Nephron (organoid): Measurements from ENCODE around the gene CNPY4.

Source experiments
- H3K27ac Mint-ChIP-seq, 3 experiments: 2 replicates each; pipeline ENCODE4 v1.8.0; 2020; ENCODE audit warnings: mixed read lengths in 3 of 3, mild to moderate bottlenecking in 2 of 3, moderate library complexity in 1 of 3
- H3K27me3 Mint-ChIP-seq: 2 replicates; pipeline ENCODE4 v1.8.0; 2021; ENCODE audit warnings: low read depth, mild to moderate bottlenecking, moderate library complexity, mixed read lengths
- H3K36me3 Mint-ChIP-seq: 2 replicates; pipeline ENCODE4 v1.8.0; 2020; ENCODE audit warnings: low read depth, mixed read lengths
- H3K4me1 Mint-ChIP-seq: 2 replicates; pipeline ENCODE4 v1.8.0; 2020; ENCODE audit warnings: mixed read lengths
- H3K4me3 Mint-ChIP-seq, 3 experiments: 2 replicates each; pipeline ENCODE4 v1.8.0; 2020; ENCODE audit warnings: mild to moderate bottlenecking in 3 of 3, mixed read lengths in 3 of 3, moderate library complexity in 2 of 3
- H3K9me3 Mint-ChIP-seq: 2 replicates; pipeline ENCODE4 v1.8.0; 2020; ENCODE audit warnings: mixed read lengths
- CTCF ChIP-seq, 3 experiments: fragments of 200-600 bp; sonication (generic); IDR thresholded peaks; one replicate each; pipeline ENCODE4 v1.5.0; 2021; ENCODE audit warnings: antibody characterized with exemption in 3 of 3; ENCODE audit not compliant: unreplicated experiment in 3 of 3

Gene CNPY4

DNA sequence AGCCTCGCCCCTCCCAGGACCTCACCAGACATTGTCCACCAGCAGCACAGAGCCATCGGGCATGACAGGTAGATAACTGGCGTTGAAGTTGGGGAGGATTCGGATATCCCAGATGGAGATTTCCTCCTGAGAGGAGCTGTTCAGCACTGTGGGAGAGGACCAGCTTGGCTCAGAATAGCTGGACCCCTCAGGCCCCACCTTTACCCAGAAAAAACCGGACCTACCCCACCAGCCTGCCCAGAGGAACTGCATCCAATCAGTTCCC is 37.6 kb downstream of the CNPY4 start:
- H3K9me3 Mint-ChIP-seq, result no peaks in the 10 kb centered on the region
- H3K27me3 Mint-ChIP-seq, result no peaks in the 10 kb centered on the region
- peak overlapping the region; percentile 5 to 81 (median 17) for H3K27ac Mint-ChIP-seq
- H3K4me3 Mint-ChIP-seq, result peak overlapping the region; percentile 81 to 89 (median 89)
- peaks cover 15% of the 10 kb centered on the region for H3K4me1 Mint-ChIP-seq
- TF ChIP-seq CTCF (IDR thresholded peaks at IDR 0.05; ENCODE audit: unreplicated experiment in 3 of 3), result no peak
- H3K36me3 Mint-ChIP-seq, result peaks cover 20% of the 10 kb centered on the region

DNA sequence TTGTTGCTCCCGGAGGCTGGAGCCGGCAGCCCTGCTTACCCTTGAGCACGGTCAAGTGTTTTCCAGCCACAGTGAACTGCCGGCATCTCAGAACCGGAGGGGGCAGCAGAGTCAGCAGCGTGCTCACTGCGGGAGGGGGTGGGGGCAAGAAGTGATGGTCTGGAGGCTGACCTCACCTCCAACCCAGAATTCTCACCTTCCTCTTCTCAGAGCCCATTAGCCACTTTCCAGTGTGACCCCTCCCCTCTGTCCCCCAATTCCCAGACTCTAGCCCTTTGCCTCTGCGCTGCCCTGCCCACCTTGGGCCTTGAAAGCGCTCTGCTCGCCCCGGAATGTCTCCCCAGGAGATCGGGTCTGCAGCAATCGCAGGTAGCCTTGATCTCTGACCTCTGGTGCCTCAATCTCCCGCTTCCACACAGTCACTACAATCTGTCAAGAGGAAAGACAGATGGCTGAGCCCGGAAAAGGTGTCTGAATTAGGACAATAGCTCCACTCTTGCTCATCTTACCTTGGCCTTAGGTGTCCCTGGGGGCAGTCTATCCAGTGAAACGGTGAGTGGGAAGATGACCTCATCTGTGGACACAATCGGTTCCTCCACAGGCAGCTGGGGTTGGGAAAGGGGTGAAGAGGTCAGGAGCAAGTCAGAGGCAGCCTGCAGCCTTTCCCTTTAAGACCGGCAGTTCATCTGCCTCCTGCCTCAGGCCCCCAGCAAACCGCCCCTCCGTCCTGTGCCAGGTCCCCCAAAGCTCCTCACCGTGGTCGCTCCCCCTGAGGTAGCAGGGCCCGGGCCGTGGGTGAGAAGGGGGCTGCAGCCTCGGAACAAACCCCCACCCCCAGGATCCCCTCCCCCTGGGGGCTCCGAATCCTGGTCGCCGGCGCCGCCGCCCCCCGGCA is 38.1 kb downstream of the CNPY4 start:
- Mint-ChIP-seq H3K4me1 (peaks cover 15% of the 10 kb centered on the region), H3K4me3 (peak overlapping the region; percentile 81 to 89 (median 89)), H3K9me3 (no peaks in the 10 kb centered on the region), H3K27me3 (no peaks in the 10 kb centered on the region), H3K36me3 (peaks cover 14% of the 10 kb centered on the region), H3K27ac (peak overlapping the region; percentile 17 to 81 (median 77))
- peak in 1 of 3 experiments; percentile 8 for TF ChIP-seq CTCF (IDR thresholded peaks at IDR 0.05; ENCODE audit: unreplicated experiment in 3 of 3)

- H3K4me3 Mint-ChIP-seq, result peak within 1 kb of the TSS; percentile 85 to 89 (median 89)
- no peaks in the 10 kb centered on the region for H3K9me3 Mint-ChIP-seq
- H3K27me3 Mint-ChIP-seq, result no peaks in the 10 kb centered on the region
- H3K27ac Mint-ChIP-seq, result peak within 1 kb of the TSS; percentile 90 to 97 (median 95)
- H3K36me3 Mint-ChIP-seq, result peaks cover 12% of the 10 kb centered on the region
- no peak for TF ChIP-seq CTCF (IDR thresholded peaks at IDR 0.05; ENCODE audit: unreplicated experiment in 3 of 3)
- peaks cover 15% of the 10 kb centered on the region for H3K4me1 Mint-ChIP-seq
These were observed 39.0 kb downstream of the CNPY4 start, which contains the start of gene TRAPPC14 for GRCh38 chr7:100158229-100159098. Gene TRAPPC14 (minus strand): TSS chr7:100158723. CDS start chr7:100158499, 224 bp downstream.

- no peaks in the 10 kb centered on the region for H3K9me3 Mint-ChIP-seq
- TF ChIP-seq CTCF (IDR thresholded peaks at IDR 0.05; ENCODE audit: unreplicated experiment in 3 of 3), result no peak
These were observed 39.7 kb downstream of the CNPY4 start for GRCh38 chr7:100159099-100159623.

DNA sequence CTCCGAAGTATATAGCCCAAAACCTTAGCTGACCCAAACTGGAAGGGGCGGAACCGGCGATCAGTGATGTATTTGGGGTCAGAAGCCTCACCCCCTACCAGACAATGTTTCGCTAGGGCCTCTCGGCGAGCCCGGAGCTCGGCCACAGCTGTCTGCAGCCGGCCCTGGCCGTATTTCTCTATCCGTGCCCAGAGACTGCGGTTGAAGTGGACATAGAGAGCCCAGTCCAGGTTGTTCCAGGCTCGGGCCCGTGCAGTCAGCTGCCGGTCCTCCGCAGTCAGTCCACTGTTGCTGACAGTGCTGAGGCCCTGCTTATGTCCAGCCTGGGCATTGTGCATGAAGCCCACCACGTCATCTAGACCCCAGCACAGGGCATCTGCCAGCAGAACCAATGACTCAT is 40.6 kb downstream of the CNPY4 start:
- H3K36me3 Mint-ChIP-seq, result peaks cover 3% of the 10 kb centered on the region
- peak overlapping the region in 2 of 3 experiments; percentile 70 to 90 for H3K27ac Mint-ChIP-seq
- no peaks in the 10 kb centered on the region for H3K27me3 Mint-ChIP-seq
- H3K9me3 Mint-ChIP-seq, result no peaks in the 10 kb centered on the region
- TF ChIP-seq CTCF (IDR thresholded peaks at IDR 0.05; ENCODE audit: unreplicated experiment in 3 of 3), result no peak
- H3K4me1 Mint-ChIP-seq, result peaks cover 15% of the 10 kb centered on the region
- H3K4me3 Mint-ChIP-seq, result peak overlapping the region; percentile 85 to 88 (median 85)

More at GRCh38 chr7:100159099-100159623, 39.7 kb downstream of the CNPY4 start:
- Mint-ChIP-seq H3K27me3 (no peaks in the 10 kb centered on the region), H3K27ac (peak overlapping the region; percentile 90 to 97 (median 95)), H3K36me3 (peaks cover 5% of the 10 kb centered on the region), H3K4me1 (peaks cover 15% of the 10 kb centered on the region), H3K4me3 (peak overlapping the region; percentile 85 to 88 (median 85))
